ENCODE measurements around the gene HAO2.
"Not testable (repeated sequence)": the region's sequence is repeated elsewhere in the genome, so short reads cannot be mapped to it uniquely, and the experiment has no call there.

HAO2 gene

GRCh38 chr1:119341372-119341947 is 27.1 kb upstream of the HAO2 start:
- no peak for DNase-seq (ENCODE audit: low read depth)
- TF ChIP-seq CTCF (IDR thresholded peaks at IDR 0.05; ENCODE audit: low read depth, low read length, missing control alignments), result no peak
- H3K4me3 ChIP-seq (ENCODE audit: low read depth, low read length), result no peak overlapping the region

GRCh38 chr1:119345398-119345797 is 23.2 kb upstream of the HAO2 start:
- no peak for DNase-seq (ENCODE audit: low read depth)
- no peak for TF ChIP-seq CTCF (IDR thresholded peaks at IDR 0.05; ENCODE audit: low read depth, low read length, missing control alignments)
- H3K4me3 ChIP-seq (ENCODE audit: low read depth, low read length), result no peak overlapping the region

GRCh38 chr1:119347858-119348257 is 20.7 kb upstream of the HAO2 start:
- TF ChIP-seq CTCF (IDR thresholded peaks at IDR 0.05; ENCODE audit: low read depth, low read length, missing control alignments), result no peak
- DNase-seq (ENCODE audit: low read depth), result peak; percentile 54
- no peak overlapping the region for H3K4me3 ChIP-seq (ENCODE audit: low read depth, low read length)

- DNase-seq (ENCODE audit: low read depth), result no peak
- TF ChIP-seq CTCF (IDR thresholded peaks at IDR 0.05; ENCODE audit: low read depth, low read length, missing control alignments), result no peak
- no peak overlapping the region for H3K4me3 ChIP-seq (ENCODE audit: low read depth, low read length)
Observed at GRCh38 chr1:119348941-119349340, 19.6 kb upstream of the HAO2 start.

- DNase-seq (ENCODE audit: low read depth); H3K4me3 ChIP-seq (ENCODE audit: low read depth, low read length): not testable (repeated sequence)
Observed at GRCh38 chr1:119350866-119351265, 17.7 kb upstream of the HAO2 start.

- no peak overlapping the region for H3K4me3 ChIP-seq (ENCODE audit: low read depth, low read length)
- TF ChIP-seq CTCF (IDR thresholded peaks at IDR 0.05; ENCODE audit: low read depth, low read length, missing control alignments), result no peak
- DNase-seq (ENCODE audit: low read depth), result no peak
Observed at GRCh38 chr1:119351997-119352396, 16.6 kb upstream of the HAO2 start.

- no peak for TF ChIP-seq CTCF (IDR thresholded peaks at IDR 0.05; ENCODE audit: low read depth, low read length, missing control alignments)
- H3K4me3 ChIP-seq (ENCODE audit: low read depth, low read length), result no peak overlapping the region
Observed at GRCh38 chr1:119353836-119354235, 14.7 kb upstream of the HAO2 start.

More at GRCh38 chr1:119353836-119354235, 14.7 kb upstream of the HAO2 start:
- DNase-seq (ENCODE audit: low read depth), result no peak
